ENCODE data around the gene ASB7. TPM values are rescaled to one million over a fixed set of nuclear protein-coding genes. Genes with fewer than 3 reads are reported as not detected.

The ASB7 gene
- total RNA-seq, 2 donors from 2014 or later = 14.3 to 16.2 TPM

DNA sequence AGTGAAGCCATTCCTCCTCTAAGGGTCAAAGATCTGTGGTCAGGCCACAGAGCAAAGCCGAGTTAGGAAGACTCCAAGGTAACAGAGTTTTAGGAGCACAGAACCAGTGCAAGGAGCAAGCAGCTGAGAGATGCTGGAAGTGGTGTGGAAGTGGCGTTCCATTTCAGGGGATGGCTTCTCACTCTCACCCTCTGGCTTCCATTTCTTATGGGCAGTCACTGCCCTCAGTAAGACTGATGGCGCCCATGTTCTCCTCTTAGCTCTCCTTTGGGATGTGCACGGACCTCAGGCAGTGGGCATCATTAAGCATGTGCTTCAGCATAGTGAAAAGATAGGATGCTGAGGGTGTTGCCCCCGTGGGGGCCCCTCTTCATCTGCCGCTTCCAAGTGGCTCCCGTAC lies 90.3 kb downstream of the ASB7 start:
- H3K9me3 ChIP-seq (ENCODE audit: control insufficient read depth, low read length) = no peaks in the 10 kb centered on the region
- no peaks in the 10 kb centered on the region for H3K4me1 Mint-ChIP-seq
- H3K36me3 Mint-ChIP-seq (ENCODE audit: low read depth) = no peaks in the 10 kb centered on the region
- 87 to 90% methylated on average over 7 of the region's 7 CpGs for WGBS, 2 experiments (ENCODE audit: insufficient coverage in 1 of 2, insufficient read length in 1 of 2)
- no peak overlapping the region for H3K9ac ChIP-seq (ENCODE audit: extremely low read depth, low read length, poor library complexity, severe bottlenecking)
- no peaks in the 10 kb centered on the region for H3K4me1 ChIP-seq (ENCODE audit: control insufficient read depth, insufficient read depth, low read length)
- no peaks in the 10 kb centered on the region for H3K36me3 ChIP-seq (ENCODE audit: control insufficient read depth, insufficient read depth, low read length)
- no peak overlapping the region for H3K27ac Mint-ChIP-seq
- H3K27me3 Mint-ChIP-seq (ENCODE audit: insufficient read depth) = no peaks in the 10 kb centered on the region
- H3K4me3 ChIP-seq (ENCODE audit: low read length) = no peak overlapping the region
- H3K9me3 Mint-ChIP-seq = no peaks in the 10 kb centered on the region
- no peak for DNase-seq
- no peak for TF ChIP-seq CTCF (conservative IDR thresholded peaks at IDR 0.05)
- peaks cover 5% of the 10 kb centered on the region for H3K27me3 ChIP-seq (ENCODE audit: control insufficient read depth, insufficient read depth, low read length, poor library complexity, severe bottlenecking)
- no peak overlapping the region for H3K4me3 Mint-ChIP-seq
- no peak overlapping the region for H3K27ac ChIP-seq (ENCODE audit: low read depth, low read length)

DNA sequence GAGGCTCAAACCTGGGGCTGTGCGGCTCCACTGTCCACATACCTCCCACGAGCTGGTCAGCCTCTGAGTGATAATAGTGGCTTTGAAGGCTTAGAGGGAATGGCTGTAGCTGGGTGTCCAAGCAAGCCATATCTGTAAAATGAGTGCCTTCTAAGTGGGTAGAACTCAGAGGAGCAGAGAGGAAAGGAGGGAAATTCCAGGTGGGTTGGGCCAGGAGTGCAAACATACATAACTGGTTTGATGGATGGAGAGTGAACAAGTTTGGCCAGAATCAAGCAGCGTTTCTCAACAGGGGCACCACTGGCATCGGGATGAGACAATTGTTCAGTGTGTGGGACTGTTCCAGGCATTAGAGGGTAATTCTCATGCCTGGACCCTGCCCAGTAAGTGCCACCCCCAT lies 91.1 kb downstream of the ASB7 start:
- H3K27me3 ChIP-seq (ENCODE audit: control insufficient read depth, insufficient read depth, low read length, poor library complexity, severe bottlenecking) = peaks cover 5% of the 10 kb centered on the region
- H3K9me3 Mint-ChIP-seq = no peaks in the 10 kb centered on the region
- 89 to 100% methylated on average over 2 to 4 of the region's 4 CpGs for WGBS, 2 experiments (ENCODE audit: insufficient coverage in 1 of 2, insufficient read length in 1 of 2)
- no peaks in the 10 kb centered on the region for H3K9me3 ChIP-seq (ENCODE audit: control insufficient read depth, low read length)
- H3K9ac ChIP-seq (ENCODE audit: extremely low read depth, low read length, poor library complexity, severe bottlenecking) = no peak overlapping the region
- no peaks in the 10 kb centered on the region for H3K4me1 Mint-ChIP-seq
- no peaks in the 10 kb centered on the region for H3K27me3 Mint-ChIP-seq (ENCODE audit: insufficient read depth)
- H3K27ac ChIP-seq (ENCODE audit: low read depth, low read length) = no peak overlapping the region
- no peak for TF ChIP-seq CTCF (conservative IDR thresholded peaks at IDR 0.05)
- H3K4me3 Mint-ChIP-seq = no peak overlapping the region
- no peaks in the 10 kb centered on the region for H3K36me3 Mint-ChIP-seq (ENCODE audit: low read depth)
- DNase-seq = no peak
- H3K4me3 ChIP-seq (ENCODE audit: low read length) = no peak overlapping the region
- no peaks in the 10 kb centered on the region for H3K36me3 ChIP-seq (ENCODE audit: control insufficient read depth, insufficient read depth, low read length)
- H3K27ac Mint-ChIP-seq = no peak overlapping the region
- no peaks in the 10 kb centered on the region for H3K4me1 ChIP-seq (ENCODE audit: control insufficient read depth, insufficient read depth, low read length)

DNA sequence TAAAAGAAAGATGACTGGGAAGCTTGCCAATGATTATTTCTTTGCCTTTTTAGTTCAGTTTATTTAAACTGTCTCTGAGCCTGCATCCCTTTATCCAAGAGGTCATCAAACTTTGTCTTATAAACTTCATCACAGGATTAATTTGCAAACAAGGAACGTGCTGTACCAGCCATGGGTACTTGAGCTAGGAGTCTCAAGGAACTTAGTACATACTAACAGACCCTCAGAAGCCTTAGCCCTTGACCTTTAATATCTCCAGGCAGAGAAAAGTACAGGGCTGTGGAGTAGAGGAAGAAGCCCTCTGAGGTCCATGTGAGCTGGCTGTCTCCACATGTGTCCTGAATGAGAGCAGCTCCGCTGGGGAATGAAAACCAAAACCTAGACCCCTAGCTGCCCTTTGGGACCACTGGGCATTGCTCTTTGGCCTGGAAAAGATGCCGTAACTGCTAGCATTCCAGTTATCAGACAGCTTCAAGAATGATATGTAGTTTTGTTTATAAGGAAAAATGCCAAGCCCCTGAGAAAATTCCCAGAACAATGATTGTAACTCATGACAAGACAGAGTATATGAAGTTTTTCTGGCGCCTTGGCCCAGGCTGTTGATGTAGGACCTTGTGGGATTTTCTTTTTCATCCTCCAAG lies 92.1 kb downstream of the ASB7 start:
- WGBS, 2 experiments (ENCODE audit: insufficient coverage in 1 of 2, insufficient read length in 1 of 2) = 82 to 92% methylated on average over 2 to 4 of the region's 4 CpGs
- Histone ChIP-seq H3K27ac (ENCODE audit: low read depth, low read length) (no peak overlapping the region), H3K36me3 (ENCODE audit: control insufficient read depth, insufficient read depth, low read length) (no peaks in the 10 kb centered on the region), H3K9ac (ENCODE audit: extremely low read depth, low read length, poor library complexity, severe bottlenecking) (no peak overlapping the region), H3K4me1 (ENCODE audit: control insufficient read depth, insufficient read depth, low read length) (no peaks in the 10 kb centered on the region), H3K4me3 (ENCODE audit: low read length) (no peak overlapping the region), H3K9me3 (ENCODE audit: control insufficient read depth, low read length) (no peaks in the 10 kb centered on the region), H3K27me3 (ENCODE audit: control insufficient read depth, insufficient read depth, low read length, poor library complexity, severe bottlenecking) (peaks cover 5% of the 10 kb centered on the region)
- no peak for DNase-seq
- H3K27ac Mint-ChIP-seq = no peak overlapping the region
- H3K4me3 Mint-ChIP-seq = no peak overlapping the region
- no peak for TF ChIP-seq CTCF (conservative IDR thresholded peaks at IDR 0.05)
- H3K27me3 Mint-ChIP-seq (ENCODE audit: insufficient read depth) = no peaks in the 10 kb centered on the region
- no peaks in the 10 kb centered on the region for H3K9me3 Mint-ChIP-seq
- no peaks in the 10 kb centered on the region for H3K36me3 Mint-ChIP-seq (ENCODE audit: low read depth)
- no peaks in the 10 kb centered on the region for H3K4me1 Mint-ChIP-seq
